SH-SY5Y (cell line): ENCODE results near the gene GMDS.

ENCODE experiments used
- GATA2 ChIP-seq: IDR thresholded peaks from 2 replicates; pipeline ENCODE4 v1.6.1; 2011; ENCODE audit warnings: mild to moderate bottlenecking, low read depth, low read length
- GATA3 ChIP-seq: IDR thresholded peaks from 2 replicates; pipeline ENCODE4 v1.6.1; 2011; ENCODE audit warnings: low read depth, mild to moderate bottlenecking, low read length, moderate library complexity

GRCh38 chr6:1986454-1987243 lies 258.8 kb downstream of the GMDS start:
- TF ChIP-seq GATA2, result no peak; the same call in 1 of the 2 replicates
- TF ChIP-seq GATA3, result no peak
